ENCODE results near the gene PCNX1. TPM values are rescaled to one million over a fixed set of nuclear protein-coding genes. Genes with fewer than 3 reads are reported as not detected.

PCNX1 gene
- total and polyA plus RNA-seq, 4 donors = 5.7 to 41.2 (median 18.2) TPM

GRCh38 chr14:70871001-70871400 lies 36.3 kb upstream of the PCNX1 start:
- Histone ChIP-seq H3K9me3 (ENCODE audit: control insufficient read depth in 4 of 4, low read length in 3 of 4) (peaks cover 0 to 12% (median 8%) of the 10 kb centered on the region in 4 donors), H3K27me3 (ENCODE audit: control insufficient read depth in 4 of 4, insufficient read depth in 4 of 4, low read length in 3 of 4) (no peaks in the 10 kb centered on the region), H3K9ac (ENCODE audit: low read depth in 1 of 2, low read length in 2 of 2) (no peak overlapping the region), H3K27ac (ENCODE audit: low read depth in 1 of 2, low read length in 2 of 2) (no peak overlapping the region), H3K36me3 (ENCODE audit: control insufficient read depth in 4 of 4, insufficient read depth in 3 of 4, low read depth in 1 of 4, low read length in 3 of 4) (no peaks in the 10 kb centered on the region), H3K4me1 (ENCODE audit: control insufficient read depth in 4 of 4, insufficient read depth in 4 of 4, low read length in 3 of 4) (no peaks in the 10 kb centered on the region), H3K4me3 (ENCODE audit: low read depth in 1 of 3, low read length in 3 of 3) (no peak overlapping the region)
- no peak for DNase-seq (ENCODE audit: low spot score)
- TF ChIP-seq CTCF (IDR thresholded peaks at IDR 0.05; ENCODE audit: low read depth, low read length, missing input control) = no peak
- no peak for TF ChIP-seq EGR1 (IDR thresholded peaks at IDR 0.05; ENCODE audit: low read depth in 2 of 2)
- TF ChIP-seq GABPA (IDR thresholded peaks at IDR 0.05 in 1 of 2, conservative IDR thresholded peaks at IDR 0.05 in 1 of 2) = no peak
- TF ChIP-seq FOXA1 (IDR thresholded peaks at IDR 0.05) = no peak
- no peak for TF ChIP-seq ZBTB33 (IDR thresholded peaks at IDR 0.05)
- no peak for TF ChIP-seq MAX (IDR thresholded peaks at IDR 0.05)
- TF ChIP-seq YY1 (IDR thresholded peaks at IDR 0.05) = no peak
- TF ChIP-seq JUND (IDR thresholded peaks at IDR 0.05) = no peak
- TF ChIP-seq SP1 (IDR thresholded peaks at IDR 0.05) = no peak
- TF ChIP-seq FOXA2 (IDR thresholded peaks at IDR 0.05) = no peak
- no peak for TF ChIP-seq HNF4A (conservative IDR thresholded peaks at IDR 0.05)
- no peak for TF ChIP-seq TAF1 (conservative IDR thresholded peaks at IDR 0.05)
- TF ChIP-seq RAD21 (IDR thresholded peaks at IDR 0.05) = no peak
- no peak for TF ChIP-seq REST (IDR thresholded peaks at IDR 0.05)
- TF ChIP-seq NR2F2 (IDR thresholded peaks at IDR 0.05) = no peak
- no peak for TF ChIP-seq ATF3 (IDR thresholded peaks at IDR 0.05)
- WGBS = 95% methylated on average over 1 of the region's 1 CpG

Data from liver (tissue), 9 donors.